Heart left ventricle (tissue), 13 donors: ENCODE measurements around the gene OPHN1.

Experiments
- POLR2A ChIP-seq, 2 donors: fragments of 450-650 bp; IDR thresholded peaks; one replicate each; pipeline ENCODE4 v1.6.1; 2017; ENCODE audit warnings: antibody characterized with exemption in 2 of 2, mild to moderate bottlenecking in 2 of 2, moderate library complexity in 2 of 2
- TF ChIP-seq, protein P1 (sequence below), 12 donors: fragments of 200-600 bp; sonication (generic) in 4 of 12; IDR thresholded peaks; one replicate each; pipeline versions ENCODE4 v1.5.0 to v1.8.0; 2018 to 2022; ENCODE audit warnings: antibody characterized with exemption in 12 of 12, mild to moderate bottlenecking in 5 of 12
- donor health status: ischemic (EF 13 %, LVEDD 7.1; RV severe dilation, severe dysfunction).
- donor health status: DM: no; HTN: yes; CAD: no.
- donor health status: DM: no; HTN: no; CAD: no.
- donor health status: ischemic (EF 25% LVEDD 6.9; RV normal size, moderate dysfunction).
- donor health status: ischemic (EF 25% LVEDD 5.7; RV mildly dilated, moderate dysfunction).
- donor health status: ischemic (EF 35%, LVEDD 5.7; RV mildly dilated, moderate dysfunction).
- donor health status: nonischemic (EF 11% LVEDD 7.7; RV severe dilation, severe dysfunction).
- donor health status: DM: yes; HTN: yes; CAD: no.
- donor health status: PGD.
- donor health status: ischemic (EF 29% LVEDD 5.4; RV normal size, mild dysfunction).
- donor health status: nonischemic (EF 23%, LVEDD 6.1; RV moderate dilation, normal function).

- TF ChIP-seq, protein P1, sequence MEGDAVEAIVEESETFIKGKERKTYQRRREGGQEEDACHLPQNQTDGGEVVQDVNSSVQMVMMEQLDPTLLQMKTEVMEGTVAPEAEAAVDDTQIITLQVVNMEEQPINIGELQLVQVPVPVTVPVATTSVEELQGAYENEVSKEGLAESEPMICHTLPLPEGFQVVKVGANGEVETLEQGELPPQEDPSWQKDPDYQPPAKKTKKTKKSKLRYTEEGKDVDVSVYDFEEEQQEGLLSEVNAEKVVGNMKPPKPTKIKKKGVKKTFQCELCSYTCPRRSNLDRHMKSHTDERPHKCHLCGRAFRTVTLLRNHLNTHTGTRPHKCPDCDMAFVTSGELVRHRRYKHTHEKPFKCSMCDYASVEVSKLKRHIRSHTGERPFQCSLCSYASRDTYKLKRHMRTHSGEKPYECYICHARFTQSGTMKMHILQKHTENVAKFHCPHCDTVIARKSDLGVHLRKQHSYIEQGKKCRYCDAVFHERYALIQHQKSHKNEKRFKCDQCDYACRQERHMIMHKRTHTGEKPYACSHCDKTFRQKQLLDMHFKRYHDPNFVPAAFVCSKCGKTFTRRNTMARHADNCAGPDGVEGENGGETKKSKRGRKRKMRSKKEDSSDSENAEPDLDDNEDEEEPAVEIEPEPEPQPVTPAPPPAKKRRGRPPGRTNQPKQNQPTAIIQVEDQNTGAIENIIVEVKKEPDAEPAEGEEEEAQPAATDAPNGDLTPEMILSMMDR (IDR thresholded peaks at IDR 0.05) = no peak
- TF ChIP-seq POLR2A (IDR thresholded peaks at IDR 0.05) = no peak
Observed at GRCh38 chrX:68415316-68415715, 18.0 kb downstream of the OPHN1 start.
